ENCODE data around the gene CYP4F12. TPM values are rescaled to one million over a fixed set of nuclear protein-coding genes. Genes with fewer than 3 reads are reported as not detected.

CYP4F12 gene
- total RNA-seq = under 1 TPM in 1 of 2 experiments, not detected in 1; 0.41 TPM

DNA sequence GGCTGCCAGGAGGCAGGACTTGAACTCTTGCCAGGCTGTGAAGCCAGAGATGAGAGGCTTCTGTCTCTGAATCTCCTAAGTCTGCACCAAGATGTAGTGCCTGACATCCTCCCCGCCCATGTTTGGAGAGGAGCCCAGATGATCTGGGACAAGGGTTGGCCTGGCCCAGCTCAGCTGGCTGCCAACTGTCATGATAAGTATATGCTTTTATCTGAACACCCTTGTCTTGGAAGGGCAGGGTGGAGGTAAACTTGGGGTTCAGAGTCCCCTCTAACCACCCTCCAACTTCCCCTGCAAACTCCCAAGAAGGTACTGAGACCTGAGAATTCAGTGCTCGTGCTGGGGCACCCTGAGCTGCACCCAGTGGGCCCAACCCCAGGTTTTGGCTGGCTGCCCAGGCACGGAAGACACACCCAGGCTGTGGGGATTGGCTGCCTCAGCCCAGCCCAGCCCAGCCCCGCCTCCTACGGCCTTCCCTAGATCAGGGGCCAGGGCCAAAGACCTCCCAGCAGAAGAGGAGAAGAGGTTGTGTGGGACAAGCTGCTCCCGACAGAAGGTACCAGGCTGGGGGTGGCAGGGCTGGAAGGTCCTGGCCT, at the start of gene CYP4F12:
CYP4F12 (plus strand) TSS at position 508 of the 596 bp plus-strand sequence. CDS start 443 bp downstream, outside the sequence.
- Mint-ChIP-seq H3K4me3 (no peak within 1 kb of the TSS), H3K4me1 (ENCODE audit: low read depth) (peaks cover 20% of the 10 kb centered on the region), H3K9me3 (peaks cover 6% of the 10 kb centered on the region), H3K36me3 (no peaks in the 10 kb centered on the region), H3K27me3 (peaks cover 2% of the 10 kb centered on the region), H3K27ac (peak within 1 kb of the TSS; percentile 58)
- CTCF ChIA-PET = no interaction called here
- peak; percentile 27 for DNase-seq
- POLR2A ChIA-PET = no interaction called here
- intact Hi-C loops (cut with micrococcal nuclease) = no loop called here

- no peak for DNase-seq
- H3K27ac Mint-ChIP-seq = no peak overlapping the region
- ChIA-PET CTCF (no interaction called here), POLR2A (no interaction called here)
- peaks cover 16% of the 10 kb centered on the region for H3K27me3 Mint-ChIP-seq
- no peak overlapping the region for H3K4me3 Mint-ChIP-seq
- H3K9me3 Mint-ChIP-seq = no peaks in the 10 kb centered on the region
- intact Hi-C loops (cut with micrococcal nuclease) = no loop called here
- no peaks in the 10 kb centered on the region for H3K4me1 Mint-ChIP-seq (ENCODE audit: low read depth)
- no peaks in the 10 kb centered on the region for H3K36me3 Mint-ChIP-seq
These were observed 49.1 kb upstream of the CYP4F12 start for GRCh38 chr19:15623711-15624318.

GRCh38 chr19:15628236-15629002, 44.5 kb upstream of the CYP4F12 start:
- H3K36me3 Mint-ChIP-seq = no peaks in the 10 kb centered on the region
- H3K4me3 Mint-ChIP-seq = no peak overlapping the region
- H3K27me3 Mint-ChIP-seq = peaks cover 7% of the 10 kb centered on the region
- no peaks in the 10 kb centered on the region for H3K4me1 Mint-ChIP-seq (ENCODE audit: low read depth)
- ChIA-PET CTCF (no interaction called here), POLR2A (no interaction called here)
- H3K27ac Mint-ChIP-seq = no peak overlapping the region
- intact Hi-C loops (cut with micrococcal nuclease) = loop anchor here (1.0 to 2.0 kb wide), 2 partner anchors 241 to 556 kb away; partner anchors contain the start of gene FAM32A
- H3K9me3 Mint-ChIP-seq = no peaks in the 10 kb centered on the region
- DNase-seq = no peak

GRCh38 chr19:15629003-15629880, 43.6 kb upstream of the CYP4F12 start:
- no peak overlapping the region for H3K4me3 Mint-ChIP-seq
- POLR2A ChIA-PET = no interaction called here
- peaks cover 7% of the 10 kb centered on the region for H3K27me3 Mint-ChIP-seq
- peak; percentile 91 for DNase-seq
- no peaks in the 10 kb centered on the region for H3K36me3 Mint-ChIP-seq
- no peaks in the 10 kb centered on the region for H3K4me1 Mint-ChIP-seq (ENCODE audit: low read depth)
- no peaks in the 10 kb centered on the region for H3K9me3 Mint-ChIP-seq
- H3K27ac Mint-ChIP-seq = no peak overlapping the region
- intact Hi-C loops (cut with micrococcal nuclease) = loop anchor here (1.0 to 2.0 kb wide), 2 partner anchors 240 to 556 kb away; partner anchors contain the start of gene FAM32A
- CTCF ChIA-PET = interaction anchor here (0.5 to 1.9 kb wide), 12 partner anchors 19 to 1025 kb away, joined by 3 to 11 read pairs (median 4); partner anchors contain the start of gene FAM32A

- intact Hi-C loops (cut with micrococcal nuclease) = no loop called here
- Mint-ChIP-seq H3K36me3 (no peaks in the 10 kb centered on the region), H3K4me3 (no peak overlapping the region), H3K9me3 (no peaks in the 10 kb centered on the region), H3K4me1 (ENCODE audit: low read depth) (no peaks in the 10 kb centered on the region), H3K27ac (no peak overlapping the region), H3K27me3 (peaks cover 4% of the 10 kb centered on the region)
- ChIA-PET CTCF (interaction anchor here (0.8 kb wide), 1 partner anchor 238 kb away, joined by 3 read pairs; no protein-coding TSS in a partner anchor), POLR2A (no interaction called here)
- peak; percentile 38 for DNase-seq
These were observed 41.1 kb upstream of the CYP4F12 start for GRCh38 chr19:15631817-15632216.

DNA sequence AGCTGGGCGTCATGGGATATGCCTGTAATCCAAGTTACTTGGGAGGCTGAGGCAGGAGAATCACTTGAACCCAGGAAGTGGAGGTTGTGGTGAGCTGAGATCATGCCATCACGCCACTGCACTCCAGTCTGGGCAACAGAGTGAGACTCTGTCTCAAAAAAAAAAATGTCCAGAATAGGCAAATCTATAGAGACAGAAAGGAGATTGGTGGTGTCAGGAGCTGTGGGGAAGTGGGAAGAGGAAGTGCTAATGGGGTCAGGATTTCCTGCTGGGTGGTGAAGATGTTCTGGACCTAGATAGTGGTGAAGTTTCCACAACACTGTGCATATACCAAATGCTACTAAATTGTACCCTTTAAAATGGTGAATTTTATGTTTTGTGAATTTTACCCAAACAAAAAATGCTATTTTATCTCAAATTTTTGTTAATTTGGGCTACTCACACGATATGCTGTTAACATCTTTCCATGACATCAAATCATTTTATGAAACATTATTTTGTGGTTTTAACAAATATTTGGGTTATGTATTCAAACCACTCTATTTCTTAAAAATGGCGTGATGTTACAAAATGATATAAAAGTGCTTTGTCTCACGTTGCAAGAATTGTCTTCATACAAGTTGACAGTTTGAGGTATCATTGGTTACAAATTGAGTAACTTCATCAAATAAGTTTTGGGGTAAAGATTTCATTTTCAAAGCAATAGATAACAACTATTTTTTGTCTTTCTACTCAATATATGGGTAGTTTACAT, 39.6 kb upstream of the CYP4F12 start:
- intact Hi-C loops (cut with micrococcal nuclease) = no loop called here
- Mint-ChIP-seq H3K9me3 (no peaks in the 10 kb centered on the region), H3K4me1 (ENCODE audit: low read depth) (no peaks in the 10 kb centered on the region), H3K4me3 (no peak overlapping the region), H3K27me3 (peaks cover 4% of the 10 kb centered on the region), H3K27ac (no peak overlapping the region), H3K36me3 (no peaks in the 10 kb centered on the region)
- CTCF ChIA-PET = interaction anchor here (0.6 kb wide), 1 partner anchor 749 kb away, joined by 3 read pairs; no protein-coding TSS in a partner anchor
- POLR2A ChIA-PET = no interaction called here
- DNase-seq = no peak

DNA sequence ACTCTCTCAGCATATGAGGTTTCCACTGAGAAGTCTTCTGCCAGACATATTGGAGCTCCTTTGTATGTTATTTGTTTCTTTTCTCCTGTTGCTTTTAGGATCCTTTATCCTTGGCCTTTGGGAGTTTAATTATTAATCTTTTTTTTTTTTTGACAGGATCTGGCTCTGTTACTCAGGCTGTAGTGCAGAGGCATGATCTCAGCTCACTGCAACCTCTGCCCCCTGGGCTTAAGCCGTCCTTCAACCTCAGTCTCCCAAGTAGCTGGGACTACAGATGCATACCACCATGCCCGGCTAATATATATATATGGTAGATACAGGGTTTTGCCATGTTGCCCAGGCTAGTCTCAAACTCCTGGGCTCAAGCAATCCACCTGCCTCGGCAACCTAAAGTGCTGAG, 38.8 kb upstream of the CYP4F12 start:
- intact Hi-C loops (cut with micrococcal nuclease) = no loop called here
- Mint-ChIP-seq H3K27ac (no peak overlapping the region), H3K4me1 (ENCODE audit: low read depth) (no peaks in the 10 kb centered on the region), H3K9me3 (no peaks in the 10 kb centered on the region), H3K4me3 (no peak overlapping the region), H3K27me3 (peaks cover 4% of the 10 kb centered on the region), H3K36me3 (no peaks in the 10 kb centered on the region)
- ChIA-PET CTCF (no interaction called here), POLR2A (no interaction called here)
- no peak for DNase-seq

GRCh38 chr19:15635016-15635805, 37.7 kb upstream of the CYP4F12 start:
- DNase-seq = no peak
- ChIA-PET POLR2A (no interaction called here), CTCF (no interaction called here)
- Mint-ChIP-seq H3K4me1 (ENCODE audit: low read depth) (no peaks in the 10 kb centered on the region), H3K27ac (no peak overlapping the region), H3K9me3 (no peaks in the 10 kb centered on the region), H3K36me3 (no peaks in the 10 kb centered on the region), H3K4me3 (no peak overlapping the region), H3K27me3 (peaks cover 4% of the 10 kb centered on the region)
- intact Hi-C loops (cut with micrococcal nuclease) = no loop called here

- H3K9me3 Mint-ChIP-seq = no peaks in the 10 kb centered on the region
- H3K27me3 Mint-ChIP-seq = peaks cover 4% of the 10 kb centered on the region
- no peaks in the 10 kb centered on the region for H3K36me3 Mint-ChIP-seq
- intact Hi-C loops (cut with micrococcal nuclease) = no loop called here
- H3K27ac Mint-ChIP-seq = no peak overlapping the region
- H3K4me1 Mint-ChIP-seq (ENCODE audit: low read depth) = no peaks in the 10 kb centered on the region
- no peak for DNase-seq
- H3K4me3 Mint-ChIP-seq = no peak overlapping the region
- CTCF ChIA-PET = interaction anchor here (0.6 kb wide), 1 partner anchor 536 kb away, joined by 3 read pairs; no protein-coding TSS in a partner anchor
- POLR2A ChIA-PET = interaction anchor here (0.6 kb wide), 1 partner anchor 102 kb away, joined by 3 read pairs; the partner anchor contains the start of gene OR10H3
These were observed 36.9 kb upstream of the CYP4F12 start for GRCh38 chr19:15636026-15636425.

DNA sequence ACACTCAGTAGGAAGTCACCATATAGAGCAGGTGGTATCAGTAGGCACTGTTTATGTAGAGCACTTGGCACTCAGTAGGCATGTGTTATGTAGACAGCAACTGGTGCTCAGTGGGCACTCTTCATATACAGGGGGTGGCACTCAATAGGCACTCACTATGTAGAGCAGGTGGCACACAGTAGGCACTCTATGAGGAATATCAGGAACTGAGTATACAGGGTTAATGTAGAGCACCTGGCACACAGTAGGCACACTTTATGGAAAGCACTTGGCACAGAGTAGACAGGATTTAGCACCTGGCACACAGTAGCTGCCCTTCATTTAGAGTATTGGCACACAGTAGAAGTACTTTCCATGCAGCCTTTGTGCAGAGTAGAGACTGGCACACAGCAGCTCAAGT, 33.3 kb upstream of the CYP4F12 start:
- Mint-ChIP-seq H3K36me3 (no peaks in the 10 kb centered on the region), H3K27me3 (peaks cover 7% of the 10 kb centered on the region), H3K4me3 (no peak overlapping the region), H3K9me3 (no peaks in the 10 kb centered on the region), H3K27ac (no peak overlapping the region), H3K4me1 (ENCODE audit: low read depth) (no peaks in the 10 kb centered on the region)
- POLR2A ChIA-PET = no interaction called here
- intact Hi-C loops (cut with micrococcal nuclease) = no loop called here
- no peak for DNase-seq
- CTCF ChIA-PET = no interaction called here

All from activated CD4-positive, alpha-beta memory T cell treated with anti-CD3 and anti-CD28 coated beads for 36 hours (primary cell).